Measurements from ENCODE around the gene DONSON.
"Not testable (repeated sequence)": the region's sequence is repeated elsewhere in the genome, so short reads cannot be mapped to it uniquely, and the experiment has no call there.

Gene DONSON

GRCh38 chr21:33588485-33589335, at the start of gene DONSON:
DONSON (minus strand) TSS chr21:33588684; CDS start chr21:33588641, 43 bp downstream.
- TF ChIP-seq ZFX (IDR thresholded peaks at IDR 0.05) (no peak), CTCF (conservative IDR thresholded peaks at IDR 0.05) (no peak; the same call in 1 of the 2 replicates)
- H3K27ac ChIP-seq = peak within 1 kb of the TSS; percentile 92

- no peak for TF ChIP-seq ZFX (IDR thresholded peaks at IDR 0.05)
- H3K27ac ChIP-seq = no peak overlapping the region
These were observed 45.8 kb upstream of the DONSON start for GRCh38 chr21:33634254-33634653.

GRCh38 chr21:33626151-33626550, 37.7 kb upstream of the DONSON start:
- H3K27ac ChIP-seq = not testable (repeated sequence)

GRCh38 chr21:33622253-33622652, 33.8 kb upstream of the DONSON start:
- H3K27ac ChIP-seq = no peak overlapping the region
- TF ChIP-seq ZFX (IDR thresholded peaks at IDR 0.05) (no peak), CTCF (conservative IDR thresholded peaks at IDR 0.05) (no peak)

- H3K27ac ChIP-seq = no peak overlapping the region
- TF ChIP-seq CTCF (conservative IDR thresholded peaks at IDR 0.05) (no peak), ZFX (IDR thresholded peaks at IDR 0.05) (no peak)
These were observed 31.2 kb upstream of the DONSON start for GRCh38 chr21:33619726-33620125.

- TF ChIP-seq CTCF (conservative IDR thresholded peaks at IDR 0.05) (no peak), ZFX (IDR thresholded peaks at IDR 0.05) (no peak)
- no peak overlapping the region for H3K27ac ChIP-seq
These were observed 29.9 kb upstream of the DONSON start for GRCh38 chr21:33618407-33618806.

GRCh38 chr21:33617565-33617964, 29.1 kb upstream of the DONSON start:
- H3K27ac ChIP-seq = not testable (repeated sequence)

- H3K27ac ChIP-seq = no peak overlapping the region
- no peak for TF ChIP-seq ZFX (IDR thresholded peaks at IDR 0.05)
These were observed 22.7 kb upstream of the DONSON start for GRCh38 chr21:33611006-33611744.

- no peak overlapping the region for H3K27ac ChIP-seq
- TF ChIP-seq CTCF (conservative IDR thresholded peaks at IDR 0.05) (no peak), ZFX (IDR thresholded peaks at IDR 0.05) (no peak)
These were observed 20.1 kb upstream of the DONSON start for GRCh38 chr21:33608559-33608958.

All from C4-2B (cell line).